HFF-Myc (cell line): ENCODE results near the gene PARD3.

Source experiments
- DNase-seq: peaks from one replicate; pipeline ENCODE4 v3.0.0-alpha.2; 2011; ENCODE audit warnings: low read depth; ENCODE audit errors: extremely low read depth
- H3K4me3 ChIP-seq: replicated peaks from 2 replicates; pipeline ENCODE4 v1.5.1; 2011; ENCODE audit warnings: low read depth, mild to moderate bottlenecking, control low read depth, low read length
- CTCF ChIP-seq: IDR thresholded peaks from 2 replicates; pipeline ENCODE4 v1.5.1; 2012; ENCODE audit warnings: mild to moderate bottlenecking, low read depth, low read length, control low read depth; ENCODE audit errors: missing control alignments

PARD3 gene

GRCh38 chr10:34599026-34599795, 215.9 kb downstream of the PARD3 start:
- DNase-seq: no peak
- no peak overlapping the region for H3K4me3 ChIP-seq
- TF ChIP-seq CTCF: no peak

GRCh38 chr10:34596351-34596750, 218.7 kb downstream of the PARD3 start:
- DNase-seq: no peak
- TF ChIP-seq CTCF: no peak
- H3K4me3 ChIP-seq: no peak overlapping the region

GRCh38 chr10:34593930-34594329, 221.2 kb downstream of the PARD3 start:
- no peak for DNase-seq
- no peak overlapping the region for H3K4me3 ChIP-seq
- no peak for TF ChIP-seq CTCF

DNA sequence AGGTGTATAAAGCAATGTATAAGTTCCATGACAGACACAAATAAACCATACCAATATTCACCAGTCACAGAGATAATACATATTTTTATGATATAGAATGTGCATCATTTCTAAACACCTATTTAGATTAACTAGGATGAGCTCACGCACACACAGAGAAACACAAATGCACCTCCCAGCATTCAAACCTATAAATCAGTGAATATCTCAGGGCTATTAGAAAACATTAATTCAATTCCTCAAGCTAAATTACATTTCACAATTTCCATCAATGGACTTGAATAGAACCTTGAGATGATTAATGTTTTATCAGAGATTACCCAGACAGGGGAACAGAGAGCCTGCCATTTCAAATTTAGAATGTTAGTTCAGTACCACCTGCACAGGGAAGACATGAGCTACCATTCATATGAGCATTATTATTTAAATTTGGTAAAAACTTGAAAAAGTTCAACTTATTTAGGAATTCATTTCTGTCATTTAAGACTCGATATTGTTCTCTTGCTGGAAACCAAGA, 221.7 kb downstream of the PARD3 start:
- no peak overlapping the region for H3K4me3 ChIP-seq
- DNase-seq: no peak
- no peak for TF ChIP-seq CTCF

DNA sequence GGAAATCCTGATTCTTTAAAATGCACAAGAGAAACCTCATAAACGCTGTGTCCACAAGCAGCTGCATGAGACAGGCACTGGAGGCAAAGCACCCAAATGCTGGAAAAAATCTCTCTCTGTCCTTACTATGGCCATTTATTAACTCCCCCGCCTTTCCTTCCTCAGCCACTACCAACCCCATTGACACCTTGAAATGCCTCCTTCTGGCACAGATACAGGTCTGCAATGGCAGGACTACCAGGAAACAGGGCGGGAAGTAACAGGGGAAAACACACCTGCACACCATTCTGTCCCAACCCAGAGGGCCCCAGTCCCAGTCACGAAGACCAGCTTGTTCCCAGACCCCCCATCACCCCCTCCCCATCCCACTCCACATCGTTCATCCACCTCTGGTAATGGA, 224.3 kb downstream of the PARD3 start:
- no peak for TF ChIP-seq CTCF
- H3K4me3 ChIP-seq: no peak overlapping the region
- no peak for DNase-seq

GRCh38 chr10:34589275-34589674, 225.8 kb downstream of the PARD3 start:
- DNase-seq: no peak
- H3K4me3 ChIP-seq: no peak overlapping the region
- no peak for TF ChIP-seq CTCF

GRCh38 chr10:34587680-34588019, 227.4 kb downstream of the PARD3 start:
- no peak for TF ChIP-seq CTCF
- no peak for DNase-seq
- H3K4me3 ChIP-seq: no peak overlapping the region
